BJ (cell line): Measurements from ENCODE around the gene GRIK1. TPM values are rescaled to one million over a fixed set of nuclear protein-coding genes. Genes with fewer than 3 reads are reported as not detected.
"Not testable (repeated sequence)": the region's sequence is repeated elsewhere in the genome, so short reads cannot be mapped to it uniquely, and the experiment has no call there.

Experiments
- CTCF ChIA-PET: fragments of 350-600 bp; formaldehyde crosslinking; extraction: SDS; loops from one replicate; lab custom pipeline; 2021; ENCODE audit warnings: antibody characterized with exemption, inconsistent platforms; lab: Yijun Ruan, JAX
- POLR2A ChIA-PET: fragments of 300-600 bp; sonication (Branson Sonifier 250); formaldehyde crosslinking; extraction: SDS; loops from one replicate; lab custom pipeline; 2021; ENCODE audit warnings: antibody characterized with exemption; lab: Charles Lee
- DNase-seq: peaks from one replicate; pipeline ENCODE4 v3.0.0-alpha.2; 2011; ENCODE audit warnings: low read depth
- H3K27me3 ChIP-seq: 2 replicates; pipeline ENCODE4 v1.6.0; 2011; ENCODE audit warnings: low read length; ENCODE audit not compliant: control insufficient read depth, insufficient read depth
- H3K36me3 ChIP-seq: 2 replicates; pipeline ENCODE4 v1.5.1; 2011; ENCODE audit warnings: low read length; ENCODE audit not compliant: control insufficient read depth, insufficient read depth
- H3K4me3 ChIP-seq: 2 replicates; pipeline ENCODE4 v1.5.1; 2011; ENCODE audit warnings: low read depth, mild to moderate bottlenecking, control low read depth, low read length
- CTCF ChIP-seq: IDR thresholded peaks from 2 replicates; pipeline ENCODE4 v1.5.1; 2011; ENCODE audit warnings: low read depth, mild to moderate bottlenecking, control low read depth, inconsistent platforms, low read length, moderate library complexity; ENCODE audit not compliant: insufficient read depth
- polyA plus RNA-seq: library from polyadenylated mRNA; depleted of rRNA; stranded (reverse); fragments of >200 nt; gene quantifications from 2 replicates; pipeline ENCODE4 v1.2.3, GENCODE V29; 2011

The GRIK1 gene
- polyA plus RNA-seq, 1 experiment = 0.04 TPM

- Histone ChIP-seq H3K4me3 (no peak overlapping the region), H3K27me3 (no peaks in the 10 kb centered on the region), H3K36me3 (no peaks in the 10 kb centered on the region)
- DNase-seq = no peak
- POLR2A ChIA-PET = no interaction called here
- CTCF ChIA-PET = interaction anchor here (0.7 kb wide), 1 partner anchor 135 kb away, joined by 3 read pairs; no protein-coding TSS in a partner anchor
- TF ChIP-seq CTCF = no peak
Observed at GRCh38 chr21:29610779-29611360, 328.9 kb downstream of the GRIK1 start.

DNA sequence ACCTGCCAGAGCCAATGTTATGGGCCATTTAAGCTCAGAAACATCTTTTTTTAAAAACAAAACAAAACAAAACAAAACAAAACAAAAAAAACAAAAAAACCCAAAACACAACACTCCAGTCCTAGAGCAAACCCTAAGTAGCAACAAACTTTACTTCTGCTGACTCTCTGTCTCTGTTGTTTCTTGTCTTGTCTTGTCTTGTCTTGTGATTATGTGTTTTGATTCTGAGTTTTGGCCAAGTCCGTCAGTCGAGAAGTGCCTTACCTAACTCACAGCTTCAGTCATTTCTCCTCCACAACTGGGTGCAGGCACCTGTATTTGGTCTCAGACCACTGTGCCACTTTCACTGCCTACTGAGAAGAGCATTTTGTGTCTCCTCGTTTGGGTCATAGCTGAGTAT lies 333.2 kb downstream of the GRIK1 start:
- ChIA-PET POLR2A (no interaction called here), CTCF (no interaction called here)
- no peaks in the 10 kb centered on the region for H3K36me3 ChIP-seq
- TF ChIP-seq CTCF = no peak
- H3K27me3 ChIP-seq = no peaks in the 10 kb centered on the region
- DNase-seq = no peak
- H3K4me3 ChIP-seq = no peak overlapping the region

DNA sequence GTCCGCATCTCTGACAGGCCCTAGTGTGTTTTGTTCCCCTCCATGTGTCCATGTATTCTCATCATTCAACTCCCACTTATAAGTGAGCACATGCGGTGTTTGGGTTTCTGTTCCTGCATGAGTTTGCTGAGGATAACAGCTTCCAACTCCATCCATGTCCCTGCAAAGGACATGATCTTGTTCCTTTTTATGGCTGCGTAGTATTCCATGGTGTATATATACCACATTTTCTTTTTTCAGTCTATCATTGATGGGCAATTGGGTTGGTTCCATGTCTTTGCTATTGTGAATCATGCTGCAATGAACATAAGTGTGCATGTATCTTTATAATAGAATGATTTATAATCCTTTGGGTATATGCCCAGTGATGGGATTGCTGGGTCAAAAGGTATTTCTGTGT lies 334.6 kb downstream of the GRIK1 start:
- H3K36me3 ChIP-seq, H3K4me3 ChIP-seq, DNase-seq, POLR2A ChIA-PET, H3K27me3 ChIP-seq, CTCF ChIA-PET: not testable (repeated sequence)

DNA sequence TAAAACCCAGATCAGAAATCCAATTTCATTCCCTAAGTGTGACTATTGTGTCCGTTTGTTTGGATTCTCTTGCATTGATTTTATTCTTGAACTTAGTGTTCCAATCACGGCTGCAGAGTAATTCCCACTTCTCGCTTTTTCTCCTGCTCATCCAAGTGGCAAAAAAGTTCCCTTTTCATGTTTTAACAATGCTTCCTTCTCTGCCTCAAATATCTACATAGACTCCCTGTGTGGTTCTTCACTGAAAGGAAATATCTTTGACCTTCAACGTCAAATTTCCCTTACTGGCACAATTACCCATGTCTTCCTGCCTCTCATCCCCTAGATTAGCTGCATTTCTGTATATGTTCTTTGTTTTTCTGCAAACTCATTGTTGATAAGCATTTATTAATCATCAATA lies 335.7 kb downstream of the GRIK1 start:
- ChIA-PET CTCF (no interaction called here), POLR2A (no interaction called here)
- Histone ChIP-seq H3K4me3 (no peak overlapping the region), H3K36me3 (no peaks in the 10 kb centered on the region), H3K27me3 (no peaks in the 10 kb centered on the region)
- no peak for TF ChIP-seq CTCF
- DNase-seq = no peak

GRCh38 chr21:29601047-29601446 lies 338.7 kb downstream of the GRIK1 start:
- no peak for TF ChIP-seq CTCF
- ChIA-PET POLR2A (no interaction called here), CTCF (no interaction called here)

DNA sequence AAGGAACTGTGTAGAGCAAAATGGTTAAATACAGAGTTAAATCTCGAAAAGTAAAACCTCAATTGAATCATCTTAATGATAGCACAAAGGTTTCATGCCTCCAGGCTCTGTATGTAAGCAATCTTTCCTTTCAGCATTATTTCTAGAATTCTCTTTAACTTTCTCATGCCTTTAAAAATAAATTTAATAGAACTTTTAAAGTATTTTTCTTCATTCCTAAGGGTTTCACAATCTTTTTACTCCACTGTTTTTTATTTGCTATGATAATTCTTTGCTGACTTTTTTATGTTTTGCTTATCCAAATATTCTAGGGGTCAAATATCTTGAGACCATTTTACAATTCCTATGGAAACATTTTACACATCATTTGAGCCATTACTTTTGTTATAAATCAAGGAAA lies 353.1 kb downstream of the GRIK1 start:
- DNase-seq = peak; percentile 83
- no peaks in the 10 kb centered on the region for H3K27me3 ChIP-seq
- ChIA-PET POLR2A (no interaction called here), CTCF (no interaction called here)
- no peaks in the 10 kb centered on the region for H3K36me3 ChIP-seq
- no peak overlapping the region for H3K4me3 ChIP-seq
- TF ChIP-seq CTCF = no peak

More at GRCh38 chr21:29601047-29601446, 338.7 kb downstream of the GRIK1 start:
- DNase-seq = no peak
- Histone ChIP-seq H3K27me3 (no peaks in the 10 kb centered on the region), H3K36me3 (no peaks in the 10 kb centered on the region), H3K4me3 (no peak overlapping the region)
